ENCODE measurements around the gene TREML1.

- TF ChIP-seq CTCF (IDR thresholded peaks at IDR 0.05) (no peak), EZH2 (IDR thresholded peaks at IDR 0.05; ENCODE audit: borderline replicate concordance, insufficient read depth, low read depth, low read length, poor library complexity, severe bottlenecking) (no peak)
Observed at GRCh38 chr6:41122373-41122772, 31.8 kb downstream of the TREML1 start.

All from B cell (primary cell).